ENCODE measurements around the gene FN1. TPM values are rescaled to one million over a fixed set of nuclear protein-coding genes. Genes with fewer than 3 reads are reported as not detected.
A peak's percentile ranks its signal among the peaks of the same experiment; 100 is the strongest.

Gene FN1
- total RNA-seq, 1 experiment from 2014 or later: 1,570 TPM

DNA sequence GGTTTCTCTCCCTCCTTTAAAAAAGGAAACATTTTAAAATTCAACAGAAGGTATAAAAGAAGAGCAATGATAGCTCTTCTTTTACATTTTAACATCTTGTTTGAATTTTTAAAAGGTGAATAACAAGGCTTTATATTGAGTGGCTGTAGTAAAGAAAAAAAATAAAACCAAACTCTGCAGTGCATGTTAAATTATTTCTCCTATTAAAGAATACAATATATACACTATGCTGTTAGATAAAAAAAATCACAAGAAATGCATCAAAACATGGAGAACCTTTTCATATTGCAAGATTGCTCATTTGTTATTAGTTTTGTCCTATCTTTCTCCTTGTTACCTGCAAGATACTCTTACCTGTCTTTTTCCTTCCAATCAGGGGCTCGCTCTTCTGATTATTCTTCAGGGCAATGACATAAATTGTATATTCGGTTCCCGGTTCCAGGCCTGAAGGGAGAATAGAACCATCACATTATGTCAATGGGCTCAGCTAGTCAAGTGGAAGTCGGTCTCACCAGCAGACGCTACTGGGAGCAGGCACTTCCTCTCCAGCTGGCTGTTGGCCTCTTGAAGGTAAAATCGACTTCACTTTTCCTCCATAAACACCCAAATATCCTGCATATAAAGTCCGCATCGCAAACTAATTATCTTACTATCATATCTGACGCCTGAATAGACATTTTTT is 62.8 kb downstream of the FN1 start:
- Histone ChIP-seq H3K4me3 (ENCODE audit: low read depth, low read length, poor library complexity, severe bottlenecking) (no peak overlapping the region), H3K27ac (ENCODE audit: low read depth, low read length, poor library complexity, severe bottlenecking) (peak overlapping the region; percentile 13), H3K4me1 (ENCODE audit: insufficient read depth, low read length, poor library complexity, severe bottlenecking) (no peaks in the 10 kb centered on the region), H3K36me3 (ENCODE audit: insufficient read depth, low read length, poor library complexity, severe bottlenecking) (peaks cover 99% of the 10 kb centered on the region), H3K27me3 (replicated peaks; ENCODE audit: insufficient read depth, low read depth, low read length, poor library complexity) (no peaks in the 10 kb centered on the region), H3K9me3 (ENCODE audit: low read depth, low read length, poor library complexity, severe bottlenecking) (no peaks in the 10 kb centered on the region)
- CTCF ChIA-PET: no interaction called here
- no peak for TF ChIP-seq EZH2 (IDR thresholded peaks at IDR 0.05; ENCODE audit: borderline replicate concordance, low read depth, low read length, poor library complexity, severe bottlenecking)
- TF ChIP-seq, protein P1, sequence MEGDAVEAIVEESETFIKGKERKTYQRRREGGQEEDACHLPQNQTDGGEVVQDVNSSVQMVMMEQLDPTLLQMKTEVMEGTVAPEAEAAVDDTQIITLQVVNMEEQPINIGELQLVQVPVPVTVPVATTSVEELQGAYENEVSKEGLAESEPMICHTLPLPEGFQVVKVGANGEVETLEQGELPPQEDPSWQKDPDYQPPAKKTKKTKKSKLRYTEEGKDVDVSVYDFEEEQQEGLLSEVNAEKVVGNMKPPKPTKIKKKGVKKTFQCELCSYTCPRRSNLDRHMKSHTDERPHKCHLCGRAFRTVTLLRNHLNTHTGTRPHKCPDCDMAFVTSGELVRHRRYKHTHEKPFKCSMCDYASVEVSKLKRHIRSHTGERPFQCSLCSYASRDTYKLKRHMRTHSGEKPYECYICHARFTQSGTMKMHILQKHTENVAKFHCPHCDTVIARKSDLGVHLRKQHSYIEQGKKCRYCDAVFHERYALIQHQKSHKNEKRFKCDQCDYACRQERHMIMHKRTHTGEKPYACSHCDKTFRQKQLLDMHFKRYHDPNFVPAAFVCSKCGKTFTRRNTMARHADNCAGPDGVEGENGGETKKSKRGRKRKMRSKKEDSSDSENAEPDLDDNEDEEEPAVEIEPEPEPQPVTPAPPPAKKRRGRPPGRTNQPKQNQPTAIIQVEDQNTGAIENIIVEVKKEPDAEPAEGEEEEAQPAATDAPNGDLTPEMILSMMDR (conservative IDR thresholded peaks at IDR 0.05; ENCODE audit: low read depth, low read length): no peak
- intact Hi-C loops (cut with micrococcal nuclease; ENCODE audit: unreplicated experiment): no loop called here
- BruUV-seq (replicated peaks): no TSS peak
- POLR2A ChIA-PET (ENCODE audit: low non-redundant PET): no interaction called here
- DNase-seq (ENCODE audit: low spot score): no peak

GRCh38 chr2:215371915-215372897 is 63.7 kb downstream of the FN1 start:
- Histone ChIP-seq H3K36me3 (ENCODE audit: insufficient read depth, low read length, poor library complexity, severe bottlenecking) (peaks cover 99% of the 10 kb centered on the region), H3K27me3 (replicated peaks; ENCODE audit: insufficient read depth, low read depth, low read length, poor library complexity) (no peaks in the 10 kb centered on the region), H3K4me1 (ENCODE audit: insufficient read depth, low read length, poor library complexity, severe bottlenecking) (no peaks in the 10 kb centered on the region), H3K27ac (ENCODE audit: low read depth, low read length, poor library complexity, severe bottlenecking) (peak overlapping the region; percentile 13), H3K9me3 (ENCODE audit: low read depth, low read length, poor library complexity, severe bottlenecking) (no peaks in the 10 kb centered on the region), H3K4me3 (ENCODE audit: low read depth, low read length, poor library complexity, severe bottlenecking) (no peak overlapping the region)
- no peak for DNase-seq (ENCODE audit: low spot score)
- no peak for TF ChIP-seq EZH2 (IDR thresholded peaks at IDR 0.05; ENCODE audit: borderline replicate concordance, low read depth, low read length, poor library complexity, severe bottlenecking)
- TF ChIP-seq, protein P1 (conservative IDR thresholded peaks at IDR 0.05; ENCODE audit: low read depth, low read length): no peak
- intact Hi-C loops (cut with micrococcal nuclease; ENCODE audit: unreplicated experiment): no loop called here
- POLR2A ChIA-PET (ENCODE audit: low non-redundant PET): no interaction called here
- CTCF ChIA-PET: no interaction called here
- no TSS peak for BruUV-seq (replicated peaks)

GRCh38 chr2:215370112-215370965 is 65.5 kb downstream of the FN1 start:
- ChIA-PET CTCF (interaction anchor here (0.6 to 0.7 kb wide), 2 partner anchors 31 to 40 kb away, joined by 3 to 5 read pairs; no protein-coding TSS in a partner anchor), POLR2A (ENCODE audit: low non-redundant PET) (no interaction called here)
- TF ChIP-seq EZH2 (IDR thresholded peaks at IDR 0.05; ENCODE audit: borderline replicate concordance, low read depth, low read length, poor library complexity, severe bottlenecking): no peak
- TF ChIP-seq, protein P1 (conservative IDR thresholded peaks at IDR 0.05; ENCODE audit: low read depth, low read length): no peak
- no peak for DNase-seq (ENCODE audit: low spot score)
- peaks cover 98% of the 10 kb centered on the region for H3K36me3 ChIP-seq (ENCODE audit: insufficient read depth, low read length, poor library complexity, severe bottlenecking)
- no peaks in the 10 kb centered on the region for H3K27me3 ChIP-seq (replicated peaks; ENCODE audit: insufficient read depth, low read depth, low read length, poor library complexity)
- BruUV-seq (replicated peaks): no TSS peak
- no peaks in the 10 kb centered on the region for H3K9me3 ChIP-seq (ENCODE audit: low read depth, low read length, poor library complexity, severe bottlenecking)
- H3K27ac ChIP-seq (ENCODE audit: low read depth, low read length, poor library complexity, severe bottlenecking): no peak overlapping the region
- intact Hi-C loops (cut with micrococcal nuclease; ENCODE audit: unreplicated experiment): no loop called here
- H3K4me1 ChIP-seq (ENCODE audit: insufficient read depth, low read length, poor library complexity, severe bottlenecking): no peaks in the 10 kb centered on the region
- no peak overlapping the region for H3K4me3 ChIP-seq (ENCODE audit: low read depth, low read length, poor library complexity, severe bottlenecking)
